ENCODE data around the gene UCHL1. TPM values are rescaled to one million over a fixed set of nuclear protein-coding genes. Genes with fewer than 3 reads are reported as not detected.
"Not testable (repeated sequence)": the region's sequence is repeated elsewhere in the genome, so short reads cannot be mapped to it uniquely, and the experiment has no call there.

The UCHL1 gene
- total RNA-seq, 1 donor from 2014 or later = 168 TPM

GRCh38 chr4:41262198-41262597 lies 5.5 kb downstream of the UCHL1 start:
- H3K36me3 Mint-ChIP-seq (ENCODE audit: unreplicated experiment) = peaks cover 29% of the 10 kb centered on the region

GRCh38 chr4:41264212-41264611 lies 7.5 kb downstream of the UCHL1 start:
- Mint-ChIP-seq H3K27me3 (ENCODE audit: unreplicated experiment) (no peaks in the 10 kb centered on the region), H3K4me3 (ENCODE audit: unreplicated experiment) (no peak overlapping the region), H3K27ac (ENCODE audit: unreplicated experiment) (no peak overlapping the region), H3K4me1 (ENCODE audit: unreplicated experiment) (no peaks in the 10 kb centered on the region), H3K9me3 (ENCODE audit: unreplicated experiment) (no peaks in the 10 kb centered on the region), H3K36me3 (ENCODE audit: unreplicated experiment) (peaks cover 41% of the 10 kb centered on the region)
- TF ChIP-seq CTCF (IDR thresholded peaks at IDR 0.05) = no peak
- DNase-seq (ENCODE audit: extremely low spot score, unreplicated experiment) = no peak

More at GRCh38 chr4:41262198-41262597, 5.5 kb downstream of the UCHL1 start:
- Mint-ChIP-seq H3K4me1 (ENCODE audit: unreplicated experiment) (peaks cover 13% of the 10 kb centered on the region), H3K9me3 (ENCODE audit: unreplicated experiment) (no peaks in the 10 kb centered on the region), H3K27ac (ENCODE audit: unreplicated experiment) (no peak overlapping the region), H3K4me3 (ENCODE audit: unreplicated experiment) (no peak overlapping the region), H3K27me3 (ENCODE audit: unreplicated experiment) (no peaks in the 10 kb centered on the region)
- no peak for DNase-seq (ENCODE audit: extremely low spot score, unreplicated experiment)
- TF ChIP-seq CTCF (IDR thresholded peaks at IDR 0.05) = no peak

GRCh38 chr4:41267997-41268396 lies 11.3 kb downstream of the UCHL1 start:
- Mint-ChIP-seq H3K27me3 (ENCODE audit: unreplicated experiment) (no peaks in the 10 kb centered on the region), H3K4me3 (ENCODE audit: unreplicated experiment) (no peak overlapping the region), H3K36me3 (ENCODE audit: unreplicated experiment) (peaks cover 25% of the 10 kb centered on the region), H3K4me1 (ENCODE audit: unreplicated experiment) (no peaks in the 10 kb centered on the region), H3K9me3 (ENCODE audit: unreplicated experiment) (no peaks in the 10 kb centered on the region), H3K27ac (ENCODE audit: unreplicated experiment) (no peak overlapping the region)
- DNase-seq (ENCODE audit: extremely low spot score, unreplicated experiment) = no peak
- TF ChIP-seq CTCF (IDR thresholded peaks at IDR 0.05) = no peak

GRCh38 chr4:41268721-41269517 lies 12.2 kb downstream of the UCHL1 start:
- Mint-ChIP-seq H3K27ac (ENCODE audit: unreplicated experiment) (no peak overlapping the region), H3K36me3 (ENCODE audit: unreplicated experiment) (peaks cover 16% of the 10 kb centered on the region), H3K4me3 (ENCODE audit: unreplicated experiment) (no peak overlapping the region), H3K4me1 (ENCODE audit: unreplicated experiment) (no peaks in the 10 kb centered on the region), H3K9me3 (ENCODE audit: unreplicated experiment) (no peaks in the 10 kb centered on the region), H3K27me3 (ENCODE audit: unreplicated experiment) (no peaks in the 10 kb centered on the region)
- DNase-seq (ENCODE audit: extremely low spot score, unreplicated experiment) = no peak
- TF ChIP-seq CTCF (IDR thresholded peaks at IDR 0.05) = no peak

GRCh38 chr4:41269682-41270081 lies 13.0 kb downstream of the UCHL1 start:
- Mint-ChIP-seq H3K36me3 (ENCODE audit: unreplicated experiment) (peaks cover 16% of the 10 kb centered on the region), H3K4me1 (ENCODE audit: unreplicated experiment) (no peaks in the 10 kb centered on the region), H3K27ac (ENCODE audit: unreplicated experiment) (no peak overlapping the region), H3K27me3 (ENCODE audit: unreplicated experiment) (no peaks in the 10 kb centered on the region), H3K4me3 (ENCODE audit: unreplicated experiment) (no peak overlapping the region), H3K9me3 (ENCODE audit: unreplicated experiment) (no peaks in the 10 kb centered on the region)
- TF ChIP-seq CTCF (IDR thresholded peaks at IDR 0.05) = no peak
- no peak for DNase-seq (ENCODE audit: extremely low spot score, unreplicated experiment)

- not testable (repeated sequence) for H3K4me1 Mint-ChIP-seq (ENCODE audit: unreplicated experiment); H3K36me3 Mint-ChIP-seq (ENCODE audit: unreplicated experiment); H3K27ac Mint-ChIP-seq (ENCODE audit: unreplicated experiment); H3K4me3 Mint-ChIP-seq (ENCODE audit: unreplicated experiment); DNase-seq (ENCODE audit: extremely low spot score, unreplicated experiment); H3K9me3 Mint-ChIP-seq (ENCODE audit: unreplicated experiment); H3K27me3 Mint-ChIP-seq (ENCODE audit: unreplicated experiment)
These were observed 19.2 kb downstream of the UCHL1 start for GRCh38 chr4:41275931-41276330.

All from osteocyte (in vitro differentiated cells).